DMS153 treated with DMSO at 0.1 percent for 48 hours (cell line): ENCODE results near the gene CA10.

Source experiments
- DNase-seq: peaks from one replicate; lab custom pipeline; 2025; ENCODE audit not compliant: unreplicated experiment; lab: John Stamatoyannopoulos, UW

Gene CA10

DNA sequence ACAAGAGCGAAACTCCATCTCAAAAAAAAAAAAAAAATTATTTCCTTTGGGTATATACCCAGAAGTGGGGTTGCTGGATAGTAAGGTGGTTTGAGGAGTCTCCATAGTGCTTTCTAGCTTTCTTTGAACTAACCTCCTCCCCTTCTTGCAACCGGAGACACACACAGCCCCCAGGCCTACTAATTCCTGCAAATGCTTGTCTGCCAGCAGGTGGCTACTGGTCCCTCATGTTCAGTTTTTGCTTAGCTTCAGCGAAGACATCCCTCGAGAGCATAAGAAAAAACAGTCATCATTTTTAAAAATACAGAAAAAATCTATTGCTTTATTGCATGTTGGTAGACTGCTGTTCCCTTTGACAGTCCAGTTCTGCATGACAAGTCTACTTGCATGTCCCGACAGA lies 459.2 kb downstream of the CA10 start:
- no peak for DNase-seq

DNA sequence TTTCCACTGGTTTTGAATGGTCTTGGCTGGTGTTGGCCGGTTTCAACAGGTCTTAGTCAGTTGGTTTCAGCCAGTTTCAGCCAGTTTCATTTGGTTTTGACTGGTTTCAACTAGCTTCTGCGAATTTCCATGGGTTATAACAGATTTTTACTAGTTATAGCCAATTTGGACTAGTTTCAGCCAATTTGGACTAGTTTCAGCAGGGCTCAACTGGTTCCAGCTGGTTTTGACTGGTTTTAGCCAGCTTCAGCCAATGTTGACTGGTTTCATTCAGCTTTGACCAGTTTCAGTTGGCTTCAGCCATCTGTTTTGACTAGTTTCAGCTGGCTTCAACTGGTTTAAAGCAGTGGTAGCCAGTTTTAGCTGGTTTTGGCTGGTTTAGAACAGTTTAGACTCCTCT lies 465.6 kb downstream of the CA10 start:
- no peak for DNase-seq

DNA sequence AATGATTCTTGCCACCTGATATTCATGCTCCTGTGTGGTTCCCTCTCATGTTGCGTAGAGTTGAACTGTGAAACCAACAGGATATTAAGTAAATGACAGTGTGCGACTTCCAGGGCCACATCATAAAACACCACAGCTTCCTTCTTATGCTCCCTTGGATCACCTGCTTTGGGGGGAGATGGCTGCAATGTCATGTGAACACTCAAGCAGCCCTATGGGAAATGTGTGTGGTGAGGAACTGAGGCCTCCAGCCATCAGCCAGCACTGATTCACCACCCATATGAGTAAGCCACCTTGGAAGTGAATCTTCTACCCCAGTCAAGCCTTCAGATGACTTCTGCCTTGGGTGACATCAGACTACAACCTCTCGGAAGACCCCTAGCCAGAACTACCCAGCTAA lies 470.6 kb downstream of the CA10 start:
- no peak for DNase-seq

DNA sequence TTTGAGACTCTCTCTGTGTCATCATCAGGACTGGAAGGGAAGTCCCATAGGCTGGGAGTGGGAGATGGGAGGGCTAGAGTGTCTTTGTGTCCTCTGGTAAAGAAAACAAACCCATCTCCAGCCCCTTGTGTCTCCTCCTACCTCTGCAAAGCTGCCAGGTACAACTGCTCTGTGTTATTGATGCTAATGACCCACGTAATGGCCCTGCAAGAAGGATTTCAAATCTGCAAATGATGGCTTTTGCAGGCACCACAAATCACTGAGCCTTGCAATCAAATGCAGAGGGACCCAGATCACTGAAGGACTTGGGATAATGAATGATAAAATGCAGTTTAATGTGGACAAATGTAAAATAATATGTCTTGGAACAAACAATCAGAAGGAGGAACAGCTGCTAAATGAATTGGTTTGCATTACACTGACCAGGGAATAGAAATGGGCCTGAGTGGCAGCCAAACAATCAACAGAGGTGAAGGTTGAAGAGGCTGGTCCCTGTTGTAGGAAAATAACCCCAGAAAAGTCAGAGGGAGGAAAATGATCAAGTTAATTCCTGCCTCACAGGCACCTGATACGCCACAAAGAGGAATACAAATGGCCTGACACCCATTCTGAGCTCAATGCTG lies 473.1 kb downstream of the CA10 start:
- DNase-seq = no peak

DNA sequence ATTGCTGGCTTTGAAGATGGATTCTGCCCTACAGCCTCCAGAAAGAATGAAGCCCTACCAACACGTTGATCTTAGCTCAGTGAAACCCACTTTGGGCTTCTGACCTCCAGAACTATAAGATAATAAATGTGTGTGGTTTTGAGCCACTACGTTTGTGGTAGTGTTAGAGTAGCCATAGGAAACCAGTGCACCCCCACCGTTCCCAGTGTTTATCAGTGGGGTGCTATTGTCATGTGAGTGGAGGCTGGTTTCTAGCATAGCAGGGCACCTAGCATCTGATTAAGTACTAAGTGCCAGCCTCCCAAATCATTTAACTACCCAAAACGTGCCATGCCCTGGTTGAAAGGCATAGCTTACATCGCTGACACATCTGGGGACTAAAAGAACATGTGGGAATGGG lies 474.3 kb downstream of the CA10 start:
- DNase-seq = no peak

DNA sequence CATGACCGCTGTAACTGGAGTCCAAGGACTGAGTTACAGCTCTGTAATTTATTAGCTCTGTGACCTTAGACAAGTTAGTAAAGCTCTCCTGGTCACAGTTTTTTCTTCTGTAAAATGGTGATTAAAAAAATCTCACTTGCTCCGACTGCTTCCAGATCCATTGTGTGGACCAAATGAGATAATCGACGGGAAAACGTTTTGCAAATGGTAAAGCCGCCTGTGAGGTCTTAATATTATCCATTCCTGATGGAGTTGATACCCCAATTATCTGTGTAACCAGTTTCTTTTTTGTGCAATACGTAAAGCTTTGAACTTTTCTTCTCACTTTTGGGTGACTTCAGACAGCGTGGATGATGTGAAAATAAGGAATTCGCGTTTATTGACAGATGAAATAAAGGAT lies 475.2 kb downstream of the CA10 start:
- DNase-seq = no peak

DNA sequence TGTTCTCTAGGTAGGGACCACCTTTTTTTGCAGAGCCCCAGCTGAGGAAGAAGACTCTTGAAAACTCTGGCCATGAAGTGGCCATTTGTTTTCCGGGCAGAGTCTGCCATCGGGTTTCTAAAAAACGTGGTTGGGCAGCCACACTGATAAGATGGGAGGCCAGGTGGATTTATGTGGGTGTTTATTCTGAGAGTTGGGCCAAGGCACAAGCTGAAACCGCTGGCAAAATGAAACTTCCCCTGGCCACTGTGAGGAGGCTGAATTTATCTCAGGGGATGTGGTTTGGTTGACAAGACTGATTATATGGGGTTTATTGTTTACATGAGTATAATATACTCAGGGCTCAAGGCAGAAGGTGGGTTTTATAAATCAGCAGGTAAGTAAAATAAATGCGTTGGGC lies 476.4 kb downstream of the CA10 start:
- DNase-seq = no peak

DNA sequence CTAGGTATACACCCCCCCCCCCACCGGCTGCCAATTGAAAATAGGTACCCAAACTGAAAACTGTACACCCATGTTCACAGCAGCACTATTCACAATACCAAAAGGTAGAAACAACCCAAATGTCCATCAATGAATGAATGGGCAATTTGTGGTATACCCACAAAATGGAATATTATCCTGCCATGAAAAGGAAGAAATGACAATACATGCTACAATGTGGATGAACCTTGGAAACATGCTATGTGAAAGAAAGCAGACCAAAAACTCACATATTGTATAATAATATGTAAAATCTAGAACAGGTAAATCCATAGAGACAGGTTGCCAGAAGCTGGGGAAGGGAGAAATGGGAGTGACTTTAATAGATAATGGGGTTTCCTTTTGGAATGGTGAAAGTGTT lies 480.6 kb downstream of the CA10 start:
- DNase-seq = no peak

DNA sequence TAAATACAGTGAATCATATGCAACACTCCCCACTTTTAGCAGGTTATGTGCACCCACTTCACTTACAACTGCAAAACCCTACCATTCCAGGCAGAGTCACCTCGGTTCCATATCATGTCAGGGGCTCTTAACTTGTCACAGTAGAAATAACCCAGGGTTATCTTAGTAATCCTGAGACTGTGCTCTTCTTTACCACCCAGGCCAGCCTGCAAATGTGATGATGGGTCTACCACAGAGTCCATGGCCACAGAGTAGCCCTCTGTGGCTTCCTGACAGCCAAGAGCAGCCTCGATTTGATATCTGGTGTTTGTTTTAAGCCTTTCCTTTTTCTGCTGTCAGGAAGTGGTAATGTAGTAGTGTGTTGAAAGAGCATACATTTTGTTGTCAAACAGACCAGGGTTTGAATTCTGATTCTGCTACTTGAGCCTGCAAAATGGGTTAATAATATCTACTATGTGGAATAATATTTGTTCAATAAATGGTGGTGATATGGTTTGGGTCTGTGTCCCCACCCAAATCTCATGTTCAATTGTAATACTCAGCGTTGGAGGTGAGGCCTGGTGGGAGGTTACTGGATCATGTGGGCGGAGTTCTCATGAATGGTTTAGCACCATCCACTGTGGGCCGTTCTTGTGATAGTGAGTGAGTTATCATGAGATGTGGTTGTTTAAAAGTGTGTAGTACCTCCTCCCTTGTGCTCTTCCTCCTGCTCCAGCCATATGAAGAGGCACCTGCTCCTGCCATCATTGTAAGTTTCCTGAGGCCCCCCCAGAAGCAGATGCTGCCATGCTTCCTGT lies 481.6 kb downstream of the CA10 start:
- DNase-seq = no peak

DNA sequence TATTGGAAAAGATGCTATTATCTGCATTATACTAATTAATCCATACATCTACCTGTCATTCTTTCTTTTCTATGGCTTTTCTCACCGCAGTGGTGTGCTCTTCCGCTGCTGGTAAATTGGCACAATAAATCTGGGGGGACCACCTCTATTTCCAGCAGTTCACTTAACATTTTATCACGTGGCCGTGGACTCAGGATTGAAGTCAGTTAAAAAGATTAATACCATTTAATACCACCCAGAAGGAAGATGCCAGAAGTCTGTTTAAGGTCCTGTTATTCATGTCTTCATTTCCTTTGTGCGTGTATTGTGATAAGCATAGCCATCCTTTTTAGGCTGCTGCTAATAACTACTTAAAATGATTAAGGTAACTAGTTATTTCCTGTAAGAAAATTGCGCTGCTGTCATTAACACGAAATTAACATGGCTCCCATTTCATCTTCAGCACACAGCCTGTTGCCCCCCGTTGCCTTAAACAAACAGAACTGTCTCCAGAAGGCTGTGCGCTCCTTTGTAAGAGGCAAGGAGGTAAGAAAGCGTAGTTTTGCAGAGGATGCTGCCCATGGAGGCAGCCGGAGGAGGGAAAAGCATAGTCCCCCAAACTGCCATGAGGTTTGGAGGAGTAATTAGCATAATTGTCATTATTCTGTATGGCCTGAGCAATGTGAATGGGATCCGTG lies 483.8 kb downstream of the CA10 start:
- DNase-seq = no peak

DNA sequence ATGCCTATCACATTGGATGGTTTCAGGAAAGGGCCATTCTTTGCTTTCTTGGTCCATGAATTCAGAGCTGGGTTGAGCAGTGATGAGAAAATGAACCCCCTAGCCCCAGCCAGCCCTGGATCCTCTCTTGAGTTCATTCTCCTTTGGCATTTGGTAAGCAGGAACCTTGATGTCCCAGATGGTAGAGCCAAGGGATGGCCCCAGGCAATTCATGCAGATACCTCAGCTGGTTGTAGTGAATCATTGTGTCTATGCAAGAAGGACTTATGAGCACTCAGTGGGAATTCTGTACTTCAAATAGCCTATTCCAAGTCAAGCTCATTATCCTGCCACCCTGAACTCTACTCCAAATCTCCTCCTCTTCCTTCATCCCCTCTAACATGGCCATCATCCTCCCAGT lies 485.4 kb downstream of the CA10 start:
- no peak for DNase-seq

DNA sequence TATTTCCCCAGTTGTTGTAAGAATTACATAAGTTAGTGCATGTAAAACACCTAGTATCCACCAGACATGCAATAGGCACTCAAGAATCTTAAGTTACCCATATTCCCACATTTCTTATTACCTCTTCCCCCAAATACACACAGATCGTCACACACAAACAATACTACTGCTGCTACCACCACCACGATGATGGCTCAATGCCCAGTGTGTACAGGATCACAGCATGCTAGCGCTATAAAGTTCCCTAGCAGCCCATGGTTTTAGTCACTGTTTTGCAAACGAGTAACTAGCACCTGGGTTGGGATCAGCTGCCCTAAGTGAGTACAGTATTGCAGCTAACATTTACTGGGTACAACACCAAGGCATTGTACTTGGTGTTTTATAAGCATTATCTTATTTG lies 486.4 kb downstream of the CA10 start:
- DNase-seq = no peak

DNA sequence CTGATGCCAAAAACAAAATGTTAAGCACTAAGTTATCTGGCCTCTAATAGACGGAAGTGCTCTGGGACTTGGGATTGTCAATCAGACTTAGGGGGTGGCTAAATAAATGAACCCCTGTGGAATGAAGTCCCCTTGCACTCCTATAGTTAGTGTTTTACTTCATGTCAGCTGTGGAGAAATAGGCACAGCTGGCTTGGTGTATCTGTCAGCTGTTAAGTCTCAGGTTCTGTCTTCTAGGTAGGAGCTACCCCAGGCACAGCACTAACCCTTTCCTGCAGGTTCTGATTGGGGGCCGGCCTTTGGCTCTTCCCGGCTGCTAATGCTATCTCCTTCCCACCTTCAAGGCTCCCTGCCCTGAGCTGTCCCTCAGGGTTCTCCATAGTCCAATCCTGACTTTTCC lies 487.6 kb downstream of the CA10 start:
- DNase-seq = no peak

DNA sequence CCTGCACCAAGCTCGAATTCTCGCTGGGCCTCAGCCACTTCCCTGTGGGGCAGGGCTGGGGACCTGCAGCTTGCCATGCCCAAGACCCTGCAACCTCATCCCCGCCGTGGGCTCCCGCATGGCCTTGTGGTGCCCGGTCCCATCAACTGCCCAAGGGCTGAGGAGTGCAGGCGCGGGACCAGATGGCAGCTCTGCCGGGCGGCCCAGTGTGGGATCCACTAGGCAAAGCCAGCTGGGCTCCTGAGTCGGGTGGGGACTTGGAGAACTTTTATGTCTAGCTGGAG lies 489.6 kb downstream of the CA10 start:
- DNase-seq = no peak

DNA sequence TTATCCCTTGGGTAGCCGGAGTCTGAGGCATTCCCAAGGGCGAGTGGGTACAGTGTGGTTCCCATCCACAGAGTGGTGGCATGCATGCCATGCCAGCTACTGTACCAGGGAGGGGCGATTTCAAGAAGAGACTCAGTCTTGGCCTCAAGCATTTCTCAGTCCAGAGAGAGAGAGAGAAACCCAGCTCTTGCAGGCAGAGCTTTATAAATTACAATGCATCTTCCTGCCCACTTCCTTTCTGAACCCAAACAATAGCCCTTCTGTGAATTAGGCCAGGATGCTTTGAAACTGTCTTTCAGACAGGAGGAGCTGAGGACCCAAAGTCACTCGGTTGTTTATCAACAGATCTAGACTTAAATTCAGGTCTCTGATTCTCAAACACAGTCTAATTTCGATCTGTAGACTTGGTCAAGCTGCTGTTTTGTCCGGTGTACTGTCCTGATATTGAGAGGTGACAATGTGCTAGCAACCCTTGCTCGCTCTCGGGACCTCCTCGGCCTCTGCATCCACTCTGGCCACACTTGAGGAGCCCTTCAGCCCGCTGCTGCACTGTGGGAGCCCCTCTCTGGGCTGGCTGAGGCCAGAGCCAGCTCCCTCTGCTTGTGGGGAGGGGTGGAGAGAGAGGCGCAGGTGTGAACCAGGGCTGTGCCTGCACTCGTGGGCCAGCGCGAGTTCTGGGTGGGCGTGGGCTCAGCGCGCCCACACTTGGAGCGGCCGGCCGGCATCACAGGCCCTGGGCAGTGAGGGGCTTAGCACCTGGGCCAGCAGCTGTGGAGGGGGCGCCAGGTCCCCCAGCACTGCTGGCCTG lies 490.2 kb downstream of the CA10 start:
- DNase-seq = no peak

DNA sequence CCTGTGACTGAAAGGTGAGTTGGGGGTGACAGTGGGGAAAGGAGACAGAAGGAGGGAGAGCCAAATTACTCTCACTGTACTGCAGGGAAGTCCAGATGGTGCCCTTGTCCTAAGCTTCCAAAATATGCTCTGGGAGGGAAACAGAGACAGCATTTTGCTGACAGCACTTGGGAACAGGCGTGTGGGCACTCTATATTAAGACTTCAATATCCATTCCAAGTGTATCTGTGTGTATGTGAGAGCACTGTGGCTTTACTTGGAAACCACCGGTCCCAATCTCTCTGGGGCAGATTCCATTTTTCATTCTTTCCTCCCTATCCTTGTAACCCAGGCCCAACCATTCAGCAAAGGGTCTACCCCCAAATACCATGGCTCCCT lies 490.8 kb downstream of the CA10 start:
- no peak for DNase-seq

DNA sequence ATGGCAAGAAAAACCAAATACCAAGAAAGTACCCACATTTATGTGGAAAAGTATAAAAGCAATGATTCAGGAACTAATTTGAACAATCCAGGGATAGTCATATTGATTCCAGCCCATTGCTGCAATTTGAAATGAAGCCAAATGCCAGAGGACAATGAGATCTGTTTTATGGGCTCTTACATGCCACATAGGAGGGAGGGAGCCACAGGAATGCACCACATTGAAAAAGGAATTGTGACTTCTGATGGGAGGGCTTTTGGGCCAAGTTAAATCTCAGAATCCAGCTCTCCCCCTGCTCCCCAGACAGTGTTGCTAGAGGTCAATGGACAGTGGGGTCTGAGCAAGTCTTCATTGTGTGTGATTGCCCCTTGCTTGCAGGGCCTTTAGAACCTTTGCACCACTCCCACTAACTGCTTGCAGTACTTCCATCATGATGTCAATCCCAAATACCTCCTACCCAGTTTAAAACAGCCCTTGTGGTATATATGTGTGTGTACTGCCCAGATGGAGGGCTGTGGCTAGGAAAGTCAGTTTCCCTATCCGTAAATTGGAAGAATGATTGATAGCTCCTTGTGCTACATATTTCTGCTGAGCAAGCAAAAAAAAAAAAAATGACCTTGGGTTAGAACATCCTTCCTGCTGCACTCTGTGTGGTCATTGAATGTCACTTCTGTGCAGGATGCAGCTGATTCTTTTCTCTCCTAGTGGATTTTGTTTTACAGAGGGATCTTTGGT lies 491.4 kb downstream of the CA10 start:
- DNase-seq = no peak

DNA sequence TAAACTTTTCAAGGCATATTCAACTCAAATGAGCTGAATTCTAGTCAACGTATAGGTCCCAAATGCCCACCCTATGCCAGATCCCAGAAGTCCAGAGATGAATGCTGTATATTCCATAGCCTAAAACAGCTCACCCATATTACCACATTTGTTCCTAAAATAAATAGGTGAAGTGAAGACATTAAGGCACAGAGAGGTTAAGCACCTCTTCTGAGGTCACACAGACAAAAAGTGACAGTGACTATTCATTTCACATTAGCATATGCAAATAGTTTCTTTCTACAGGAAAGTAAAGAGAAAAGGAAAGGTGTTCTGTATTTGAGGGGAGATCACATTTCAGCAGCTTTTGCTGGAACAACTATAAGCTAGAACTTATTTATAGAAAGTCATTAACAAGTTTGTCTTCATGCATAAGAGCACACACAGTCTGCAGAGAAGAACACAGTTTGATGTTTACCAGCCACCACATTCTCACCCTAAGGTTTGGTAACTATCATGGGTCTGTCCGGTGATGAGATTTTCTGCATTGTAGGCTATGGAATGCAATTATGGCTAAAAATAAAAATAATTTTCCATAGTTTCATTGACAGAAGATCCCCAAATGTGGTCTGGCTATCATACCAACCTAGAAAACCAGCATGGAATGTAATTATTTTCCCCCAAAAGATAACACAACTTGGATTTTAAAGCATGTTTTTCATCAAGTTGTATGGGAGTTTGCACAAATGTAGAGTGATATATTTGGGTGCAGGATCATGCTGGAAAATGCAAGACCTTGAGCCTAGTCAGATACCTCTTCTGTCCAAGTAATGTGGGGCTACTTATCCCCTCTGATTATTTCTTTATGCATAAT lies 496.1 kb downstream of the CA10 start:
- DNase-seq = no peak

DNA sequence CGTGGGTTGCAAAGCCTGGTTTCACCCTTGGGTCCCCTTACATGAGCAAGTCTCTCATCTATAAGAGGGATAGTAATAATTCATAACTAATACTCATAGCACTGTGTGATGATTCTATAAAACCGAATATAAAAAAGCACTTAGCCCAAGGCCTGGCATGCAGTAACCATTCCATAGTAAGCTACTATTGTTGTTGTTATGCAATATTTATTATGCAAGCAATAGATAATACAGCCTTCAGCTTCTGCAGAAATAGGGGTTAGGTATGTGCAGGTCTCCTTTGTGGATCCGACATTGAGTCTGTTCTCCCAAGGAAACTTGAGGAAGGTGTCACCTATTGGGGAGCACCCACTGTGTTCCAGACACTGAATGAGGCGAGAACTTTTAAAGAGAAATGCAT lies 497.1 kb downstream of the CA10 start:
- DNase-seq = no peak

DNA sequence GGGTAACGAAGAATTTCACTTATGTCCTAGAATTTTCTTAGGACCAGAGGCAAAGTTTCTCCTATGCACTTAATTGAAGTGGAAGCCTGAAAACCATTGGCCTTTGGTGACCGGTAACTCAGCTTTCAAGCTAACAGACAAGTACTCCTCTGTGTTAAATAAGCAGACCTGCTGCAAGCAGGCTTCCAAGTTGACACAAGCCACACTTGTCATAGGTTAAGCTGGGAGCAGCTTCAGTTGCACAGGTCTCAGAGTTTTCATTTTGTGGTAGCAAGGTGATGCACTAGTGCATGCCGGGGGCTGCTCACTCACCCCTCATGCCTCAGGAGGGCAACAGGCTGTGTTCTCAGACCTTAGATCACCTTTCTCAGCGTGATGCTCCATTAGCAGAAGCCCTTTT lies 498.2 kb downstream of the CA10 start:
- no peak for DNase-seq
